ENCODE results near the gene ADGRG3. TPM values are rescaled to one million over a fixed set of nuclear protein-coding genes. Genes with fewer than 3 reads are reported as not detected.

Gene ADGRG3, protein sequence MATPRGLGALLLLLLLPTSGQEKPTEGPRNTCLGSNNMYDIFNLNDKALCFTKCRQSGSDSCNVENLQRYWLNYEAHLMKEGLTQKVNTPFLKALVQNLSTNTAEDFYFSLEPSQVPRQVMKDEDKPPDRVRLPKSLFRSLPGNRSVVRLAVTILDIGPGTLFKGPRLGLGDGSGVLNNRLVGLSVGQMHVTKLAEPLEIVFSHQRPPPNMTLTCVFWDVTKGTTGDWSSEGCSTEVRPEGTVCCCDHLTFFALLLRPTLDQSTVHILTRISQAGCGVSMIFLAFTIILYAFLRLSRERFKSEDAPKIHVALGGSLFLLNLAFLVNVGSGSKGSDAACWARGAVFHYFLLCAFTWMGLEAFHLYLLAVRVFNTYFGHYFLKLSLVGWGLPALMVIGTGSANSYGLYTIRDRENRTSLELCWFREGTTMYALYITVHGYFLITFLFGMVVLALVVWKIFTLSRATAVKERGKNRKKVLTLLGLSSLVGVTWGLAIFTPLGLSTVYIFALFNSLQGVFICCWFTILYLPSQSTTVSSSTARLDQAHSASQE
- total RNA-seq (2021; fragmentation: NEBNext Ultra II Directional; extraction: Animal tissue kit (Norgen Biotek cat#: 25700)) (0.15 and 0.28 TPM in 2 replicates), polyA plus RNA-seq (2011; rRNA removed) (0.94 and 0.98 TPM in 2 replicates), polyA minus RNA-seq (2011; rRNA and poly(A)+ RNA removed) (0.59 and 0.69 TPM in 2 replicates)
- 1.00 TPM for polyA plus RNA-seq (2011; cell fraction: cytosol; rRNA removed)
- 0.87 TPM for polyA plus RNA-seq (2011; cell fraction: nucleus; rRNA removed)
- 0.64 to 1.4 TPM (median 0.87 TPM) in 4 replicates for polyA plus RNA-seq (2012, experiment 1 of 2)
- 0.42 TPM for polyA plus RNA-seq (2012, experiment 2 of 2)
- 0.20 TPM for polyA plus RNA-seq (2013, experiment 1 of 2)
- polyA plus RNA-seq (2013, experiment 2 of 2) = 0.52 TPM
- polyA minus RNA-seq (2011; cell fraction: cytosol; rRNA and poly(A)+ RNA removed) = not detected
- 0.60 TPM for polyA minus RNA-seq (2011; cell fraction: nucleus; rRNA and poly(A)+ RNA removed)
- long read RNA-seq, experiment 1 = 0 reads
- long read RNA-seq, experiment 2, partial matches to known transcripts = 0 of 1 reads
- long read RNA-seq, experiment 2, other reads (novel, unspliced or antisense) = 1 of 1 reads

DNA sequence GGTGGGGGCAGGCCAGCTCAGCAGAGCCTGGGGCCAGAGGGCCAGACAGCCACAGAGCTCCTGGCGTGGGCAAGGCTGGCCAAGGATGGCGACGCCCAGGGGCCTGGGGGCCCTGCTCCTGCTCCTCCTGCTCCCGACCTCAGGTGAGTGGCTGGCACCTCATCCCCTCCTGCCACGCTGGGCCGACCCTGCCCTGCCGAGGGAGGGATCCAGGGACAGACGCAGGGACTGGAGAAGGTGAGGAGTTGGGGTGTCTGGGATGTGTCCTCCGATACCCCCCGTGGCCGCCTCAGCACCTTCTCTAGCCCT, at the start of gene ADGRG3:
TSS of gene ADGRG3 (plus strand) at position 44 of the 309 bp plus-strand sequence. CDS start at position 86, 42 bp downstream.
- H4K20me1 ChIP-seq (replicated peaks in 1 of 2; ENCODE audit: control insufficient read depth in 1 of 2, insufficient read depth in 2 of 2, low read length in 2 of 2) = no peaks in the 10 kb centered on the region
- ChIA-PET POLR2A (ENCODE audit: partially characterized antibody) (interaction anchor here (1.2 kb wide), 1 partner anchor 67 kb away, joined by 3 read pairs; no protein-coding TSS in a partner anchor), CTCF (ENCODE audit: partially characterized antibody) (interaction anchor here (0.8 to 6.7 kb wide), 22 partner anchors 9 to 224 kb away, joined by 3 to 47 read pairs (median 5); no protein-coding TSS in a partner anchor)
- H3K9me3 ChIP-seq (ENCODE audit: insufficient read depth in 2 of 2, low read depth in 1 of 2, low read length in 1 of 2) = no peaks in the 10 kb centered on the region
- H4K8ac ChIP-seq (ENCODE audit: extremely low read depth, insufficient read depth, low read length) = peak within 1 kb of the TSS; percentile 19
- no peak for TF ChIP-seq JUN (IDR thresholded peaks at IDR 0.05; ENCODE audit: low read depth, low read length)
- H2BK120ac ChIP-seq (replicated peaks; ENCODE audit: low read depth, low read length) = no peak within 1 kb of the TSS
- no peak within 1 kb of the TSS for H3K56ac ChIP-seq (replicated peaks; ENCODE audit: insufficient read length, low read depth, low read length)
- H3K27ac ChIP-seq (ENCODE audit: low read depth, low read length) = no peak within 1 kb of the TSS
- H3K18ac ChIP-seq (ENCODE audit: extremely low read depth, low read length) = no peak within 1 kb of the TSS
- peak within 1 kb of the TSS; percentile 60; the same call in 1 of the 2 replicates for H2BK5ac ChIP-seq (ENCODE audit: low read depth, low read length)
- no peak within 1 kb of the TSS for H2BK15ac ChIP-seq (ENCODE audit: low read length)
- DNase-seq (ENCODE audit: low read depth in 1 of 2, low spot score in 2 of 2) = no peak
- no peak within 1 kb of the TSS for H3K4me2 ChIP-seq (ENCODE audit: insufficient read depth in 1 of 2, low read depth in 2 of 2, low read length in 2 of 2)
- no peaks in the 10 kb centered on the region for H3K79me2 ChIP-seq (ENCODE audit: control insufficient read depth in 1 of 2, insufficient read depth in 2 of 2, low read length in 2 of 2)
- no peaks in the 10 kb centered on the region for H3K23me2 ChIP-seq (ENCODE audit: low read depth, low read length)
- no peak within 1 kb of the TSS for H2AFZ ChIP-seq (ENCODE audit: low read length)
- H4K91ac ChIP-seq (replicated peaks; ENCODE audit: insufficient read length, low read length) = no peak within 1 kb of the TSS
- 0 out of 2 replicates have a peak within 1 kb of the TSS, but pooled peaks have one; percentile 50 for H2BK12ac ChIP-seq (ENCODE audit: low read depth, low read length)
- H3K27me3 ChIP-seq (replicated peaks in 1 of 4; ENCODE audit: control insufficient read depth in 3 of 4, extremely low read depth in 1 of 4, insufficient read depth in 3 of 4, low read length in 3 of 4) = no peaks in the 10 kb centered on the region
- H3K4me1 ChIP-seq (replicated peaks in 1 of 4; ENCODE audit: control insufficient read depth in 3 of 4, insufficient read depth in 4 of 4, low read length in 3 of 4) = peaks cover 0 to 4% (median 0%) of the 10 kb centered on the region in 4 experiments; a peak in 3 of 7 replicates
- no peak for FAIRE-seq
- no peak within 1 kb of the TSS for H3K23ac ChIP-seq (ENCODE audit: insufficient read length)
- no peak within 1 kb of the TSS for H3K14ac ChIP-seq (ENCODE audit: insufficient read length)
- no peak within 1 kb of the TSS; a peak in 1 of 7 replicates for H3K9ac ChIP-seq (replicated peaks in 1 of 4; ENCODE audit: extremely low read depth in 1 of 4, low read depth in 3 of 4, low read length in 3 of 4)
- no peaks in the 10 kb centered on the region for H3K79me1 ChIP-seq (ENCODE audit: low read depth, low read length)
- no peak within 1 kb of the TSS for H4K5ac ChIP-seq (ENCODE audit: insufficient read length, low read depth, low read length)
- H3K4me3 ChIP-seq (ENCODE audit: extremely low read depth in 1 of 4, insufficient read depth in 2 of 4, low read depth in 3 of 4, low read length in 4 of 4) = no peak within 1 kb of the TSS
- H3K36me3 ChIP-seq (ENCODE audit: control insufficient read depth in 2 of 4, insufficient read depth in 4 of 4, low read length in 3 of 4) = no peaks in the 10 kb centered on the region
- H3K4ac ChIP-seq (replicated peaks; ENCODE audit: insufficient read length, low read depth, low read length) = no peak within 1 kb of the TSS
- WGBS, 2 experiments (ENCODE audit: extremely low coverage in 1 of 2, insufficient coverage in 1 of 2, insufficient read length in 1 of 2, insufficient replicate concordance in 2 of 2, low coverage in 1 of 2, low lambda C conversion rate in 2 of 2, missing lambda C conversion rate in 1 of 2) = 91% methylated on average over 11 of the region's 11 CpGs; no CpG with 5 or more reads in 1 of the 2 experiments
- no peak within 1 kb of the TSS for H2BK20ac ChIP-seq (ENCODE audit: low read length)
- 0 out of 2 replicates have a peak within 1 kb of the TSS, but pooled peaks have one; percentile 9 for H2AK5ac ChIP-seq (ENCODE audit: low read depth, low read length)
